K562 (cell line): ENCODE data around the gene RASGEF1C. TPM values are rescaled to one million over a fixed set of nuclear protein-coding genes. Genes with fewer than 3 reads are reported as not detected.
A peak's percentile ranks its signal among the peaks of the same experiment; 100 is the strongest.

ENCODE experiments used
- ATAC-seq: fragments of 200-7000 bp; cut with Tn5 transposase; 3 replicates; pipeline ENCODE4 v1.9.1; 2020; ENCODE audit warnings: moderate library complexity
- BruUV-seq: library from RNA; stranded (reverse); fragments of 400-500 nt; replicated peaks from 2 replicates; lab custom pipeline; 2021; lab: Mats Ljungman, UMichigan
- CTCF ChIA-PET: fragments of 300-600 bp; formaldehyde crosslinking; extraction: SDS; loops from one replicate; lab custom pipeline; 2021; ENCODE audit warnings: low intra/inter-chr PET ratio; lab: Yijun Ruan, JAX
- POLR2A ChIA-PET: fragments of 300-600, 350-650 bp; sonication (Branson Sonifier 250); formaldehyde crosslinking; extraction: SDS; loops from one replicate; lab custom pipeline; 2021; ENCODE audit warnings: antibody characterized with exemption, inconsistent platforms; lab: Yijun Ruan, JAX
- DNase-seq, 4 experiments: peaks; one replicate each; pipeline versions ENCODE4 v3.0.0 to v3.0.0-alpha.2; 2011 to 2018; ENCODE audit warnings: low spot score in 3 of 4, mixed read lengths in 3 of 4; ENCODE audit errors: extremely low read depth in 1 of 4
- FAIRE-seq: peaks from 2 replicates; lab custom pipeline; 2011; peaks lifted over from hg19 to GRCh38; lab: Jason Lieb, UNC
- H2AFZ ChIP-seq: 2 replicates; pipeline ENCODE4 v1.6.0; 2011; ENCODE audit warnings: low read depth, low read length, control low read depth, inconsistent platforms
- H3K27ac ChIP-seq: fragments of 200-600 bp; 3 replicates; pipeline ENCODE4 v1.8.0; 2011; ENCODE audit warnings: low read depth, mild to moderate bottlenecking, control low read depth, inconsistent platforms, low read length, moderate library complexity, mixed read lengths; ENCODE audit errors: extremely low read depth
- H3K27me3 ChIP-seq, 2 experiments: fragments of 300-600 bp in 1 of 2; 2 replicates in 1 of 2; 3 replicates in 1 of 2; pipeline versions ENCODE4 v1.6.0 to v1.8.0; 2011; ENCODE audit warnings: inconsistent platforms in 2 of 2, low read length in 2 of 2, mild to moderate bottlenecking in 1 of 2, mixed read lengths in 1 of 2, moderate library complexity in 1 of 2; ENCODE audit not compliant: control insufficient read depth in 2 of 2, insufficient read depth in 2 of 2
- H3K36me3 ChIP-seq: fragments of 300-600 bp; 3 replicates; pipeline ENCODE4 v1.8.0; 2011; ENCODE audit warnings: mild to moderate bottlenecking, low read length, inconsistent platforms; ENCODE audit not compliant: control insufficient read depth, insufficient read depth
- H3K4me1 ChIP-seq, 2 experiments: fragments of 200-600 bp in 1 of 2; replicated peaks in 1 of 2; 2 replicates in 1 of 2; 3 replicates in 1 of 2; pipeline versions ENCODE4 v1.5.1 to v1.8.0; 2011; ENCODE audit warnings: inconsistent platforms in 2 of 2, low read length in 2 of 2, mild to moderate bottlenecking in 1 of 2, mixed read lengths in 1 of 2, moderate library complexity in 1 of 2; ENCODE audit not compliant: control insufficient read depth in 2 of 2, insufficient read depth in 2 of 2
- H3K4me2 ChIP-seq: 2 replicates; pipeline ENCODE4 v1.6.1; 2011; ENCODE audit warnings: low read length, control low read depth, inconsistent platforms, mixed read lengths; ENCODE audit not compliant: insufficient read depth
- H3K4me3 ChIP-seq: fragments of 200-600 bp; sonication (generic), shearing (Covaris generic); 2 replicates; pipeline ENCODE4 v1.5.1; 2016; ENCODE audit warnings: control low read depth, inconsistent platforms
- H3K79me2 ChIP-seq: fragments of 200-600 bp; 3 replicates; pipeline ENCODE4 v1.8.0; 2011; ENCODE audit warnings: low read length, inconsistent platforms; ENCODE audit not compliant: control insufficient read depth, insufficient read depth
- H3K9ac ChIP-seq, 2 experiments: 2 replicates each; pipeline versions ENCODE4 v1.6.0 to v1.6.1; 2011; ENCODE audit warnings: low read depth in 2 of 2, low read length in 2 of 2, control low read depth in 1 of 2, inconsistent platforms in 1 of 2, mild to moderate bottlenecking in 1 of 2, mixed read lengths in 1 of 2; ENCODE audit not compliant: insufficient read depth in 1 of 2
- H3K9me1 ChIP-seq: one replicate; pipeline ENCODE4 v1.6.0; 2011; ENCODE audit warnings: inconsistent platforms, mild to moderate bottlenecking, low read length, moderate library complexity; ENCODE audit not compliant: control insufficient read depth, insufficient read depth
- H3K9me3 ChIP-seq: replicated peaks from 2 replicates; pipeline ENCODE4 v1.5.1; 2011; ENCODE audit warnings: low read depth, low read length, inconsistent platforms; ENCODE audit not compliant: control insufficient read depth, insufficient read depth
- H4K20me1 ChIP-seq: replicated peaks from 2 replicates; pipeline ENCODE4 v1.6.1; 2011; ENCODE audit warnings: low read length, inconsistent platforms, mixed read lengths; ENCODE audit not compliant: control insufficient read depth, insufficient read depth
- DMBX1 ChIP-seq: fragments of 250-450 bp; sonication (Bioruptor Pico); IDR thresholded peaks from 2 replicates; pipeline ENCODE4 v1.8.0; 2022; ENCODE audit warnings: inconsistent platforms, mild to moderate bottlenecking, moderate library complexity, borderline replicate concordance
- HDAC3 ChIP-seq: fragments of 450-650 bp; IDR thresholded peaks from 2 replicates; pipeline ENCODE4 v1.6.1; 2018; ENCODE audit warnings: borderline replicate concordance, mild to moderate bottlenecking, moderate library complexity; ENCODE audit not compliant: partially characterized antibody
- HMBOX1 ChIP-seq: sonication (generic); IDR thresholded peaks from 2 replicates; pipeline ENCODE4 v1.6.1; 2016
- ILK ChIP-seq: fragments of 450-650 bp; IDR thresholded peaks from 2 replicates; pipeline ENCODE4 v1.6.1; 2016; ENCODE audit warnings: missing genetic modification characterization, low read depth, mild to moderate bottlenecking, missing compliant biosample characterization, moderate library complexity, borderline replicate concordance
- MXD1 ChIP-seq: fragments of 250-450 bp; sonication (Bioruptor Pico); IDR thresholded peaks from 2 replicates; pipeline ENCODE4 v1.8.0; 2021; ENCODE audit warnings: borderline replicate concordance, mild to moderate bottlenecking, moderate library complexity; ENCODE audit not compliant: poor library complexity, severe bottlenecking
- NBN ChIP-seq: fragments of 450-650 bp; IDR thresholded peaks from 2 replicates; pipeline ENCODE4 v1.6.1; 2016; ENCODE audit warnings: low read depth, mild to moderate bottlenecking
- NR2C2 ChIP-seq, 2 experiments: fragments of 200-800 bp in 1 of 2; sonication (Bioruptor generic) in 1 of 2; sonication (generic) in 1 of 2; formaldehyde crosslinking in 1 of 2; IDR thresholded peaks; 2 replicates each; pipeline versions ENCODE4 v1.6.1 to v1.8.0; 2016 to 2022; ENCODE audit warnings: mild to moderate bottlenecking in 1 of 2, missing compliant biosample characterization in 1 of 2, missing genetic modification characterization in 1 of 2, missing genetic modification reagents in 1 of 2
- PURB ChIP-seq: sonication (generic); formaldehyde crosslinking; IDR thresholded peaks from 2 replicates; pipeline ENCODE4 v1.9.0; 2021; ENCODE audit warnings: low read depth, mild to moderate bottlenecking, missing genetic modification reagents
- SMARCE1 ChIP-seq: fragments of 450-650 bp; IDR thresholded peaks from 2 replicates; pipeline ENCODE4 v1.7.1; 2016; ENCODE audit warnings: mild to moderate bottlenecking
- TCF3 ChIP-seq: sonication (generic); formaldehyde crosslinking; IDR thresholded peaks from 2 replicates; pipeline ENCODE4 v1.4.0; 2020; ENCODE audit warnings: mild to moderate bottlenecking, missing genetic modification reagents
- ZEB2 ChIP-seq: fragments of 450-650 bp; IDR thresholded peaks from 2 replicates; pipeline ENCODE4 v1.6.1; 2016
- ZNF766 ChIP-seq: fragments of 200-800 bp; sonication (Bioruptor generic); conservative IDR thresholded peaks from 2 replicates; pipeline ENCODE4 v1.6.1; 2016; ENCODE audit warnings: missing genetic modification characterization, missing compliant biosample characterization
- ZZZ3 ChIP-seq: fragments of 450-650 bp; IDR thresholded peaks from 2 replicates; pipeline ENCODE4 v1.6.1; 2016; ENCODE audit warnings: antibody characterized with exemption, mild to moderate bottlenecking, moderate library complexity
- WGBS: fragments of 100-300 bp; shearing (Covaris generic); methylation state at CpG from one replicate; pipeline ENCODE4 v1.1.6; 2016; ENCODE audit warnings: low coverage, mixed read lengths; ENCODE audit not compliant: insufficient coverage; ENCODE audit errors: missing lambda C conversion rate; 5-methylcytosine and 5-hydroxymethylcytosine counted together
- in situ Hi-C: fragments of 300-500 bp; cut with MboI; formaldehyde crosslinking; loops from 4 replicates; pipeline ENCODE4 v1.15.0; 2018; ENCODE audit warnings: inconsistent platforms, mixed read lengths
- intact Hi-C: fragments of 100-400 bp; cut with micrococcal nuclease; formaldehyde crosslinking; loops from 2 replicates; pipeline ENCODE4 v1.14.2; 2022
- polyA plus RNA-seq, 8 experiments: library from polyadenylated mRNA; depleted of rRNA in 4 of 8; stranded (reverse) in 5 of 8; unstranded in 3 of 8; fragments of >200 nt; fragmentation: Nextera tagmentation in 2 of 8; fragmentation: Illumina TruSeq in 1 of 8; extraction: Ambion mirVana in 2 of 8; extraction: Trizol in 1 of 8; gene quantifications; 2 replicates each; pipeline versions ENCODE4 v1.2.1 to v1.2.3, GENCODE V29; 2011 to 2014; ENCODE audit warnings: inconsistent platforms in 1 of 8, missing spikeins in 1 of 8
- total RNA-seq, 7 experiments: library from RNA; depleted of rRNA in 6 of 7; stranded (reverse); fragments of >200 nt in 6 of 7; fragmentation: Illumina TruSeq in 2 of 7; extraction: Trizol in 2 of 7; gene quantifications; 2 replicates each; pipeline versions ENCODE4 v1.2.1 to v1.2.3, GENCODE V29; 2011 to 2021; ENCODE audit warnings: low replicate concordance in 1 of 7
- TF ChIP-seq, protein P1 (sequence below): sonication (generic); formaldehyde crosslinking; IDR thresholded peaks from 2 replicates; pipeline ENCODE4 v1.8.1; 2023; ENCODE audit warnings: mild to moderate bottlenecking, missing genetic modification reagents, moderate library complexity
- TF ChIP-seq, protein P2 (sequence below): sonication (generic); formaldehyde crosslinking; IDR thresholded peaks from 2 replicates; pipeline ENCODE4 v1.8.0; 2022; ENCODE audit warnings: mild to moderate bottlenecking, low read depth, missing genetic modification reagents

The RASGEF1C gene
- total and polyA plus RNA-seq, 9 of the 15 experiments (the other 6 are each of a cell fraction or from before 2014, with no cell fraction given): 0.04 to 1.1 (median 0.21) TPM; not detected in 4

GRCh38 chr5:180105827-180106312 lies 103.1 kb downstream of the RASGEF1C start:
- peak; percentile 91 for ATAC-seq
- peaks cover 0 to 6% of the 10 kb centered on the region in 2 experiments; a peak in 4 of 5 replicates for H3K4me1 ChIP-seq
- H3K9me3 ChIP-seq: no peaks in the 10 kb centered on the region; the same call in 1 of the 2 replicates
- no peaks in the 10 kb centered on the region for H3K79me2 ChIP-seq
- H3K36me3 ChIP-seq: no peaks in the 10 kb centered on the region
- no peak overlapping the region for H3K4me2 ChIP-seq
- BruUV-seq: no TSS peak
- in situ Hi-C loops: no loop called here
- no peak overlapping the region for H3K4me3 ChIP-seq
- no peaks in the 10 kb centered on the region for H3K9me1 ChIP-seq
- POLR2A ChIA-PET: interaction anchor here (1.7 kb wide), 1 partner anchor 11 kb away, joined by 9 read pairs; no protein-coding TSS in a partner anchor
- H3K9ac ChIP-seq: no peak overlapping the region
- peak; percentile 71 for FAIRE-seq
- H4K20me1 ChIP-seq: no peaks in the 10 kb centered on the region
- no peaks in the 10 kb centered on the region for H3K27me3 ChIP-seq
- intact Hi-C loops: no loop called here
- 12% methylated on average over 5 of the region's 5 CpGs for WGBS
- H2AFZ ChIP-seq: no peak overlapping the region
- no peak overlapping the region for H3K27ac ChIP-seq
- CTCF ChIA-PET: no interaction called here
- DNase-seq: peak in 2 of 4 experiments; percentile 33 to 60
- no peak for TF ChIP-seq PURB (CRISPR knock-in tag)
- peak; percentile 19; the same call in 1 of the 2 replicates for TF ChIP-seq NBN
- TF ChIP-seq HMBOX1: peak; percentile 41; the same call in 1 of the 2 replicates
- TF ChIP-seq ILK (tag): no peak
- TF ChIP-seq, protein P1, sequence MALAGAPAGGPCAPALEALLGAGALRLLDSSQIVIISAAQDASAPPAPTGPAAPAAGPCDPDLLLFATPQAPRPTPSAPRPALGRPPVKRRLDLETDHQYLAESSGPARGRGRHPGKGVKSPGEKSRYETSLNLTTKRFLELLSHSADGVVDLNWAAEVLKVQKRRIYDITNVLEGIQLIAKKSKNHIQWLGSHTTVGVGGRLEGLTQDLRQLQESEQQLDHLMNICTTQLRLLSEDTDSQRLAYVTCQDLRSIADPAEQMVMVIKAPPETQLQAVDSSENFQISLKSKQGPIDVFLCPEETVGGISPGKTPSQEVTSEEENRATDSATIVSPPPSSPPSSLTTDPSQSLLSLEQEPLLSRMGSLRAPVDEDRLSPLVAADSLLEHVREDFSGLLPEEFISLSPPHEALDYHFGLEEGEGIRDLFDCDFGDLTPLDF (CRISPR knock-in tag): no peak
- no peak for TF ChIP-seq ZZZ3
- no peak for TF ChIP-seq NR2C2 (CRISPR knock-in tag; IDR thresholded peaks at IDR 0.05)
- peak; percentile 49 for TF ChIP-seq NR2C2 (tag; IDR thresholded peaks at IDR 0.05)
- TF ChIP-seq HDAC3: no peak
- TF ChIP-seq ZEB2: peak; percentile 84
- TF ChIP-seq, protein P2, sequence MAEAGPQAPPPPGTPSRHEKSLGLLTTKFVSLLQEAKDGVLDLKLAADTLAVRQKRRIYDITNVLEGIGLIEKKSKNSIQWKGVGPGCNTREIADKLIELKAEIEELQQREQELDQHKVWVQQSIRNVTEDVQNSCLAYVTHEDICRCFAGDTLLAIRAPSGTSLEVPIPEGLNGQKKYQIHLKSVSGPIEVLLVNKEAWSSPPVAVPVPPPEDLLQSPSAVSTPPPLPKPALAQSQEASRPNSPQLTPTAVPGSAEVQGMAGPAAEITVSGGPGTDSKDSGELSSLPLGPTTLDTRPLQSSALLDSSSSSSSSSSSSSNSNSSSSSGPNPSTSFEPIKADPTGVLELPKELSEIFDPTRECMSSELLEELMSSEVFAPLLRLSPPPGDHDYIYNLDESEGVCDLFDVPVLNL (CRISPR knock-in tag): no peak
- peak; percentile 10; the same call in 1 of the 2 replicates for TF ChIP-seq TCF3 (CRISPR knock-in tag)
- TF ChIP-seq SMARCE1: peak; percentile 89; the same call in 1 of the 2 replicates
- TF ChIP-seq MXD1 (CRISPR knock-in tag): no peak
- no peak for TF ChIP-seq DMBX1
- TF ChIP-seq ZNF766: peak; percentile 58; the same call in 1 of the 2 replicates
